ENCODE measurements around the gene PIEZO2.
"Not testable (repeated sequence)": the region's sequence is repeated elsewhere in the genome, so short reads cannot be mapped to it uniquely, and the experiment has no call there.

- TF ChIP-seq POLR2A (IDR thresholded peaks at IDR 0.05); CTCF (IDR thresholded peaks at IDR 0.05 in 8 of 11, conservative IDR thresholded peaks at IDR 0.05 in 3 of 11): not testable (repeated sequence)
These were observed 528.6 kb downstream of the PIEZO2 start for GRCh38 chr18:10620670-10621329.

All from spleen (tissue), 7 donors.